Measurements from ENCODE around the gene PDE8A. TPM values are rescaled to one million over a fixed set of nuclear protein-coding genes. Genes with fewer than 3 reads are reported as not detected.

The PDE8A gene
- total RNA-seq, 1 donor from 2014 or later, result 54.1 TPM

GRCh38 chr15:85094685-85095084 lies 113.0 kb downstream of the PDE8A start:
- no peak for DNase-seq

DNA sequence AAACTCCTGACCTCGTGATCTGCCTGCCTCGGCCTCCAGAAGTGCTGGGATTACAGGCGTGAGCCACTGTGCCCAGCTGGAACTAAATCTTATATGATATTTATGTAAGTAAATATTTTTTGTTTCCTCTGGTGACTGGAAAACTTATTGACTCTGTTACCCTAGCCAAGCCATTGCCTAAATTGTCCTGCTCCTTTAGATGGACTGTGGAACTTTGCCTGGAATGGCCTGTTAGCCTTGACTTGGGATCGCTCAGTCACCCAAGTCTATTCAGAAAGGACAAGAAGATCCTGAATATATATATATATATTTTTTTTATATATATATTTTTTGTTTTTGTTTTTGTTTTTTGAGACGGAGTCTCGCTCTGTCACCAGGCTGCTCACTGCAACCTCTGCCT lies 113.9 kb downstream of the PDE8A start:
- DNase-seq, result no peak

DNA sequence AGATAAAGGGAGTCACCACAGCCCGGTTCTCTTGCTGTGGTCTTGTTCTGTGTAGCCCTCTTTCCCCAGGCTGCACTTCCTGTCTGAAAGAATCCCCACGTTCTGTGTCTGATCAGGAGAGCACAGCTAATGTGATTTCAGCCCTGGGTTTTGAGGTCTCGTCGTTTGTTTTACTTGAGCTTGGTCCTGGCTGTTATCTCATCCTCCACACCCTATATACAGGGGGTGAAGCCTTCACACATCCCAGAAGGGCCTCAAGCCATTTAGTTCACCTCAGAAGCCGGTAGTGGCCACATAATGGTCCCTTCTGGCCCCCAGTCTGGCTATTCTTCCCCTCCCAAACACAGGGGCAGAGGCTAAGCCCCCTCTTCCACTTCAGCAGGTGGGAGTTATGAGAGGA lies 115.6 kb downstream of the PDE8A start:
- no peak for DNase-seq

DNA sequence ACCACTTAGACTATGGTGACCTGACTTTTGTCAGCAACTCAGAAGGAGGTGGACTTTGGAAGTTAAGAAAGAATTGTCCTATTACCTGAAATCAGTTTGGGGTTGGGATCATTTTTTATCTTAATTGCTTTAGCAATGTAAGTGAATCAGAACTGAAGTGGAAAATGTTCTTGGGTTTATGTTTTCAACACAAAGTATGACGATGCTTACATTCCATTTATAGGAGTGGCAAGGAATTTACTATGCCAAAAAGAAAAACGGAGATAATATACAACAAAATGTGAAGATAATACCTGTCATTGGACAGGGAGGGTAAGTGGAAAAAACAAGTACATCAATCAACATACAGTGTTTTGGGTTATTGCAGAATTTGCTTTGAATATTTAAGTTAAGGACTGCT lies 116.1 kb downstream of the PDE8A start:
- DNase-seq, result no peak

DNA sequence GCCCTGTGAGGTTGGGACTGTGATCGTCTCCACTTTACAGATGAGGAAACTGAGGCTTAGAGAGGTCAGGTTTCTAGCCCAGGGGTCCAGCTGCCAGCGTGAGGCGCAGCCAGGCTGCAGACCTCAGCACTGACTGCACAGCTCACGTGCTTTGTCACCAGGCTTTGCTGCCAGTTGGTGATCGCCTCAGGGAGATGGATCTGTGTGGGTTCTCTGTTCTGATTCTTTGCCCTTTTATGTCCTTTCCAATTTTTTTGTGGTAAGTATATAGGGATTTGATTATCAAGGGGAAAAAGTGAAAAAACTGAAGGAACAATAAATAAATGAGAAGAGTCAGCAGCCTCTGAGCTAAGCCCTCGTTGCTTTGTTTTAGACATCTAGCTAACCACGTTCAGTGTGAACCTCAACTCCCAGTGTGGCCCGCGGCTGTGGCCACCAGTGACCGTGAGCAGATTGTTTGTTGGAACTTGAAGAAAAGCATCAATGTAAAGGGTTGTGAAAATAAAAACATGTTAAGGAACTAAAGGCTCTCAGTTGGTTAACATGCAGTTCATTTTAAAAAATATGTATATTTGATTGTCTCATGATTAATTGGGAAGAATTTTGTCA lies 117.6 kb downstream of the PDE8A start:
- no peak for DNase-seq

- no peak for DNase-seq
Observed at GRCh38 chr15:85100186-85100937, 118.7 kb downstream of the PDE8A start.

- no peak for DNase-seq
Observed at GRCh38 chr15:85104584-85104983, 122.9 kb downstream of the PDE8A start.

- no peak for DNase-seq
Observed at GRCh38 chr15:85108136-85108535, 126.5 kb downstream of the PDE8A start.

DNA sequence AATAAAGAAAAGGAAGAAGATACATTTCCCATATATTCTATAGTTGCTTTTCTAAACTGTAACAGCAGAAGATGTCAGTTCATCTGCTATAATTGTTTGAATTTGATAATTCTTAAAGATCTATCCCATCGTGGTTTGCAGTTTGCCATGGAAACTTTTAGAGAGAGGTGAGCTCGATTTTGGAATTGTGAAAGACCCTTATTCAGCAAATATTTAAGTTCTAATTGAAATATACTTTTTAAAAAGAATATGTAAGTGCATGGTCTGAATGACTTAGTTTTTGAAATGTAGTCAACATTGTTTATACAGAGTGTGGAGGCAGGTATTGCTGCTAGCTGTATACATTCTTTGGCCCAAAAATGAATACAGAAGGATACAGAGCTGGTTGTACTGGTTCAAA lies 127.7 kb downstream of the PDE8A start:
- DNase-seq, result no peak

- DNase-seq, result no peak
Observed at GRCh38 chr15:85112997-85113396, 131.3 kb downstream of the PDE8A start.

DNA sequence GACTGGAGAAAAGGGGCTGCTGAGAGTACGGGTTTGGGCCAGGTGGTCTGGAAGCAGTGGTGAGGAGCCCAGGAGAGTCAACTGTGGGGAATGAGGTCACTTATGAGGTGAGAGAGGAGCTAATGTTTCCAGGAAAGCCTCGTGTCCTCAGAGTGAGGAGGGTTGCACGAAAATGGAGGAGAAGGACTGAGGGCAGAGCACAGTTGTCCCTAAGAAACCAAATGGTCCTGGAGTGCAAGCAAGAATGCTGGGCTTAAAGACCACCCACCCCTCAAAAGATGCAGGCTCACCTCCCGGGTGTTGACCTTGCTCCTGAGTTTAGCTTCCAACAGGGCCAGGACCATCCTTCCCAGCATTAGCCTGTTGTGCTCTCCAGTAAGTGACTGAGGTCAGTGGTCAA lies 133.2 kb downstream of the PDE8A start:
- DNase-seq, result no peak

DNA sequence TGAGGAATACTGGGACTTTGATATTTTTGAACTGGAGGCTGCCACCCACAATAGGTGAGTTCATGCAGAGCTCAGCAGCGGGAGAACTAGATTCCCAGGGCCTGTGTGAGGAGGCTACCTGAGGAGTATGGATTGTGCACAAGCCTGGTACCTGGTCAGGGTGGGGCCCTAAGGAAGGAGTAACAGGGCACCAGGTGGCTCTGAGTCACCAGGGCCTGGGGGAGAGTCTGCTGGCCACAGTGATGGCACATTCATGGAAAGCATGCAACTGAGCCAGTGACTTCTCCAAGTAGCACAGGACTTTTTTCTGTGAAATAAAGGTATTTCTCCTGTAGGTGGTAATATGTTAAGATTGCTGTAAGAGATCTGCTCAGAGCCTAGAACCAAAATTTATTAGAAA lies 134.4 kb downstream of the PDE8A start:
- DNase-seq, result no peak

- no peak for DNase-seq
Observed at GRCh38 chr15:85116494-85116893, 134.8 kb downstream of the PDE8A start.

GRCh38 chr15:85116925-85117646 lies 135.4 kb downstream of the PDE8A start:
- DNase-seq, result no peak

DNA sequence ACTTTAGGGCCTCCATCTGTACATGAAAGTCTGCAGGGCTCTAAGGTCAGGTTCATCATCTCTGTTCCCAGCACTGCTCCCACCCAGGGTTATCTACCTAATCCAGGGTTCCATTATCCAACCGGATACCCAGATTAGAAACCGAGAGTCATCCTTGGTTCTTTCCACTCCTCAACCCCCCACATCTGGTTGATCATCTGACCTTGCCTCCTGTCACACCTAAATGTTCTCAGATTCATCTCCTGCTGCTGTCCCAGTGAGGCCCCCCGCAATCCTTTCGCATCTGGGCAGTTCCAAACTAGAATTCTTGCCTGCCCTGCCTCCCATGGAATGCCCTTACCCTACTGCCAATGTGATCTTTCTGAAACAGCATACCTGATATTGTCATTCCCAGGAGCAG lies 136.5 kb downstream of the PDE8A start:
- DNase-seq, result no peak

DNA sequence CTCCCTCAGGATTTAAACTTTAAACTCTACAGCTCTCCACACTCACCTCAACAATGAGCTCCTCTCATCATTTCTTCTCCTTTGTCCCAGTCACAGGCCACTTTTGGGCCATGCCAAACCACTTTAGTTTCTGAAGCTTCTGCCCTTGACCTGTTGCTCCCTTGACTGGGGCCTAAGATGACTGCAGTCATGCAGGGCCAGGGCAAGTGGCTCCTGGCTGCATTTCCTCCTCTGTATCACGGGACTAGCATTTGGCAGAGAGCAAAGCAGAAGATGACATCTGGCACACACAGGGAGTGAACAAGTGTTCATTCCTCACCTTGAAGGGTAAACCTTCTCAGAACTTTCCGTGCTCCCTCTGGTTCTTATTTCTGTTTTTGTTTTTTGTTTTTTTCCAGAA lies 136.9 kb downstream of the PDE8A start:
- no peak for DNase-seq

- no peak for DNase-seq
Observed at GRCh38 chr15:85120351-85121113, 138.9 kb downstream of the PDE8A start.

DNA sequence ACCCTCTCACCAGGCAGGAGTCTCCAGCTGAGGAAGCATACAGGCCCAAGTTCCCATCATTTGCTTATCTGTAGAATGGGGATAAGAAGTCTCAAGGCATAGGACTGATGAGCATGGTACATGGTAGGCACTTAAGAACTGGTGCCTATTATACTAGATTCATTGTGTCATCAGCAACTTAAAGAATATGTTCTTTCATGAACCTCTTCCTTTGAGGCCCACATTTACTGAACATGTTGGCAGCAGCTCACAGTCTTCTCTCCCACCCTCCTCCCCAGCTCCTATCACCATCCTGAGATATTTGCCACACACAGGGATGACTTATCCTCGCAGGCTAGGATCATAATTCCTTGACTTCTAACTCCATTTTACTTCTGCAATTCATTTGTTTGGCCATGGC lies 142.5 kb downstream of the PDE8A start:
- no peak for DNase-seq

GRCh38 chr15:85125056-85125661 lies 143.5 kb downstream of the PDE8A start:
- no peak for DNase-seq

GRCh38 chr15:85128621-85129020 lies 147.0 kb downstream of the PDE8A start:
- no peak for DNase-seq

- no peak for DNase-seq
Observed at GRCh38 chr15:85129881-85130280, 148.2 kb downstream of the PDE8A start.

GRCh38 chr15:85131915-85132314 lies 150.3 kb downstream of the PDE8A start:
- DNase-seq, result no peak
